Calu3 (cell line): ENCODE data around the gene CAMSAP3. TPM values are rescaled to one million over a fixed set of nuclear protein-coding genes. Genes with fewer than 3 reads are reported as not detected.
A peak's percentile ranks its signal among the peaks of the same experiment; 100 is the strongest.

Experiments
- Bru-seq: library from RNA; stranded (reverse); fragments of 400-500 nt; gene quantifications from one replicate; lab custom pipeline; 2021; lab: Mats Ljungman, UMichigan
- BruChase-seq, 2 experiments: library from RNA; stranded (reverse); fragments of 400-500 nt; gene quantifications; one replicate each; lab custom pipeline; 2021; lab: Mats Ljungman, UMichigan
- BruUV-seq: library from RNA; stranded (reverse); fragments of 400-500 nt; replicated peaks from 2 replicates; lab custom pipeline; 2021; lab: Mats Ljungman, UMichigan
- CTCF ChIA-PET: fragments of 300-600 bp; sonication (Branson Sonifier 250); formaldehyde crosslinking; loops from one replicate; lab custom pipeline; 2022; ENCODE audit warnings: antibody characterized with exemption; lab: Charles Lee
- DNase-seq: peaks from one replicate; pipeline ENCODE4 v3.0.0; 2022
- H3K27ac Mint-ChIP-seq: one replicate; pipeline ENCODE4 v1.8.0; 2022; ENCODE audit warnings: mixed read lengths; ENCODE audit not compliant: unreplicated experiment
- H3K27me3 Mint-ChIP-seq: one replicate; pipeline ENCODE4 v1.8.0; 2022; ENCODE audit warnings: mixed read lengths; ENCODE audit not compliant: unreplicated experiment
- H3K36me3 Mint-ChIP-seq: one replicate; pipeline ENCODE4 v1.8.0; 2022; ENCODE audit warnings: mild to moderate bottlenecking, moderate library complexity, mixed read lengths; ENCODE audit not compliant: insufficient read depth, unreplicated experiment
- H3K4me1 Mint-ChIP-seq: one replicate; pipeline ENCODE4 v1.8.0; 2022; ENCODE audit warnings: mild to moderate bottlenecking, low read depth, mixed read lengths; ENCODE audit not compliant: unreplicated experiment
- H3K4me3 Mint-ChIP-seq: one replicate; pipeline ENCODE4 v1.8.0; 2022; ENCODE audit warnings: mild to moderate bottlenecking, low read depth, moderate library complexity, mixed read lengths; ENCODE audit not compliant: unreplicated experiment
- H3K9me3 Mint-ChIP-seq: one replicate; pipeline ENCODE4 v1.8.0; 2022; ENCODE audit warnings: low read depth, mixed read lengths; ENCODE audit not compliant: unreplicated experiment
- CTCF ChIP-seq: fragments of 200-600 bp; IDR thresholded peaks from one replicate; pipeline ENCODE4 v1.8.0; 2022; ENCODE audit warnings: antibody characterized with exemption; ENCODE audit not compliant: unreplicated experiment
- intact Hi-C: fragments of 100-400 bp; cut with micrococcal nuclease; formaldehyde crosslinking; loops from one replicate; pipeline ENCODE4 v1.10.0; 2022; ENCODE audit not compliant: unreplicated experiment
- long read RNA-seq: library from polyadenylated mRNA; stranded (forward); transcript quantifications from one replicate; pipeline ENCODE4 v2.0.0, GENCODE V29; 2022
- total RNA-seq: library from RNA; stranded (reverse); gene quantifications from 2 replicates; pipeline ENCODE4 v1.2.3, GENCODE V29; 2022

CAMSAP3 gene, protein sequence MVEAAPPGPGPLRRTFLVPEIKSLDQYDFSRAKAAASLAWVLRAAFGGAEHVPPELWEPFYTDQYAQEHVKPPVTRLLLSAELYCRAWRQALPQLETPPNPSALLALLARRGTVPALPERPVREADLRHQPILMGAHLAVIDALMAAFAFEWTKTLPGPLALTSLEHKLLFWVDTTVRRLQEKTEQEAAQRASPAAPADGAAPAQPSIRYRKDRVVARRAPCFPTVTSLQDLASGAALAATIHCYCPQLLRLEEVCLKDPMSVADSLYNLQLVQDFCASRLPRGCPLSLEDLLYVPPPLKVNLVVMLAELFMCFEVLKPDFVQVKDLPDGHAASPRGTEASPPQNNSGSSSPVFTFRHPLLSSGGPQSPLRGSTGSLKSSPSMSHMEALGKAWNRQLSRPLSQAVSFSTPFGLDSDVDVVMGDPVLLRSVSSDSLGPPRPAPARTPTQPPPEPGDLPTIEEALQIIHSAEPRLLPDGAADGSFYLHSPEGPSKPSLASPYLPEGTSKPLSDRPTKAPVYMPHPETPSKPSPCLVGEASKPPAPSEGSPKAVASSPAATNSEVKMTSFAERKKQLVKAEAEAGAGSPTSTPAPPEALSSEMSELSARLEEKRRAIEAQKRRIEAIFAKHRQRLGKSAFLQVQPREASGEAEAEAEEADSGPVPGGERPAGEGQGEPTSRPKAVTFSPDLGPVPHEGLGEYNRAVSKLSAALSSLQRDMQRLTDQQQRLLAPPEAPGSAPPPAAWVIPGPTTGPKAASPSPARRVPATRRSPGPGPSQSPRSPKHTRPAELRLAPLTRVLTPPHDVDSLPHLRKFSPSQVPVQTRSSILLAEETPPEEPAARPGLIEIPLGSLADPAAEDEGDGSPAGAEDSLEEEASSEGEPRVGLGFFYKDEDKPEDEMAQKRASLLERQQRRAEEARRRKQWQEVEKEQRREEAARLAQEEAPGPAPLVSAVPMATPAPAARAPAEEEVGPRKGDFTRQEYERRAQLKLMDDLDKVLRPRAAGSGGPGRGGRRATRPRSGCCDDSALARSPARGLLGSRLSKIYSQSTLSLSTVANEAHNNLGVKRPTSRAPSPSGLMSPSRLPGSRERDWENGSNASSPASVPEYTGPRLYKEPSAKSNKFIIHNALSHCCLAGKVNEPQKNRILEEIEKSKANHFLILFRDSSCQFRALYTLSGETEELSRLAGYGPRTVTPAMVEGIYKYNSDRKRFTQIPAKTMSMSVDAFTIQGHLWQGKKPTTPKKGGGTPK
- 26.0 and 30.3 TPM in 2 replicates for total RNA-seq
- Bru-seq, nascent RNA, result percentile 48 among the genes with signal in this experiment
- BruChase-seq, experiment 1, labeled RNA remaining after a 6-hour chase, result percentile 59 among the genes with signal in this experiment
- BruChase-seq, experiment 2, labeled RNA remaining after a 2-hour chase, result percentile 60 among the genes with signal in this experiment
- long read RNA-seq, transcript CAMSAP3-201 (17 exons, 3,889 nt), result major isoform, 7 of 29 reads
- long read RNA-seq, partial matches to known transcripts, result 14 of 29 reads
- long read RNA-seq, other reads (novel, unspliced or antisense), result 7 of 29 reads

- no peak for TF ChIP-seq CTCF
- CTCF ChIA-PET, result interaction anchor here (0.6 to 4.2 kb wide), 2 partner anchors 27 to 189 kb away, joined by 3 to 26 read pairs; no protein-coding TSS in a partner anchor
- BruUV-seq, result no TSS peak
- intact Hi-C loops, result no loop called here
- no peaks in the 10 kb centered on the region for H3K27me3 Mint-ChIP-seq
- H3K9me3 Mint-ChIP-seq, result no peaks in the 10 kb centered on the region
- H3K4me3 Mint-ChIP-seq, result peak within 1 kb of the TSS; percentile 82
- H3K4me1 Mint-ChIP-seq, result peaks cover 15% of the 10 kb centered on the region
- DNase-seq, result peak; percentile 70
- H3K27ac Mint-ChIP-seq, result peak within 1 kb of the TSS; percentile 2
- H3K36me3 Mint-ChIP-seq, result peaks cover 15% of the 10 kb centered on the region
These were observed at the start of gene CAMSAP3 for GRCh38 chr19:7595466-7596133. Gene CAMSAP3 (plus strand): TSS chr19:7595863. CDS start chr19:7596003, 140 bp downstream.

GRCh38 chr19:7545904-7546303 lies 49.8 kb upstream of the CAMSAP3 start:
- Mint-ChIP-seq H3K4me3 (no peak overlapping the region), H3K27ac (no peak overlapping the region), H3K27me3 (no peaks in the 10 kb centered on the region), H3K4me1 (no peaks in the 10 kb centered on the region), H3K9me3 (no peaks in the 10 kb centered on the region), H3K36me3 (peaks cover 5% of the 10 kb centered on the region)
- DNase-seq, result no peak
- TF ChIP-seq CTCF, result no peak
- CTCF ChIA-PET, result no interaction called here
- no TSS peak for BruUV-seq
- intact Hi-C loops, result no loop called here

GRCh38 chr19:7547159-7547558 lies 48.5 kb upstream of the CAMSAP3 start:
- CTCF ChIA-PET, result no interaction called here
- no peaks in the 10 kb centered on the region for H3K4me1 Mint-ChIP-seq
- no peak for DNase-seq
- BruUV-seq, result no TSS peak
- H3K27me3 Mint-ChIP-seq, result no peaks in the 10 kb centered on the region
- peaks cover 5% of the 10 kb centered on the region for H3K36me3 Mint-ChIP-seq
- no peaks in the 10 kb centered on the region for H3K9me3 Mint-ChIP-seq
- H3K4me3 Mint-ChIP-seq, result no peak overlapping the region
- no peak for TF ChIP-seq CTCF
- intact Hi-C loops, result no loop called here
- no peak overlapping the region for H3K27ac Mint-ChIP-seq
